Activated CD8-positive, alpha-beta memory T cell treated with anti-CD3 and anti-CD28 coated beads, Interleukin-2, amount 50 U/mL, for 1 hour (primary cell): ENCODE results near the gene SCTR.

Source experiments
- DNase-seq: peaks from one replicate; pipeline ENCODE4 v3.0.0-alpha.2; 2020; ENCODE audit errors: extremely low read depth

Gene SCTR

DNA sequence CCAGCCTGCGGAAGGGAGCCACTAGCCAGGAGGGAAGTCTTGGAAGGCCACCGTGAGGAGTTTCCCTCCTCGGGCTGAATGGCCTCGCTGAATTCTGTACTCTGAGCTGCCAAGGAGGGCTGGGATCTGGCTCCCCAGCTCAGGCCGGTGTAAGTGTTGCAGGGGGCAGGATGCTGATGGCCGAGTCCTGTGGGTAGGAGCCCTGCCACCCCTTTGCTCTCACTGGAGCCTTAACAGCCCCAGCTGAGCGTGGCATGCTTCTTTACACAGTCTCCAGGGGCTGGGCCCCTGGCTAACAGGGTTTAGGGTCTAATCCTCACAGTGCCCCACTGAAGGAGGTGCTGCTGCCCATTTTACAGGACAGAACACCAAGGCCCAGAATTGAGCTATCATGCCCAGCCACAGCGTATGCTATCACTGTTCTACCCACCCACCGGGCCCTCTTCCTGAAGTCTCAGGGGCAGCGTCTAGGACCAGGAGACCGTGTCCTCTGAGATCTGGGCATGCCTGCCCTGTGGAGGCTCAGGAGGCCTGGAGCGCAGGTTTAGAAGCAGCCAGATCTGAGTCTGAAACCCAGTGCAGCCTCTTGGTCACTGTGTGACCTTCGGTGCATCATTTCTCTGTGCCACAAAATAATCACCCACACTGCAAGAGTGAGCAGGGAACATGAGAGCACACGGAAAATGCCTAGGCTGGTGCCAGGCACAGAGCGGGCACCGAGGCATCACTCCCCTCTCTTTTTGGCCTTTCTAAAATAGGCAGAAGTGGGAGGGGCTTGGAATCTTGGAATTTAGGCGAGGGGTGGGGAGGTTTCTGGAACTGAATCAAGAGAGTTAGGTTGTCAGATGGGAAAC, 49.7 kb downstream of the SCTR start:
- no peak for DNase-seq

DNA sequence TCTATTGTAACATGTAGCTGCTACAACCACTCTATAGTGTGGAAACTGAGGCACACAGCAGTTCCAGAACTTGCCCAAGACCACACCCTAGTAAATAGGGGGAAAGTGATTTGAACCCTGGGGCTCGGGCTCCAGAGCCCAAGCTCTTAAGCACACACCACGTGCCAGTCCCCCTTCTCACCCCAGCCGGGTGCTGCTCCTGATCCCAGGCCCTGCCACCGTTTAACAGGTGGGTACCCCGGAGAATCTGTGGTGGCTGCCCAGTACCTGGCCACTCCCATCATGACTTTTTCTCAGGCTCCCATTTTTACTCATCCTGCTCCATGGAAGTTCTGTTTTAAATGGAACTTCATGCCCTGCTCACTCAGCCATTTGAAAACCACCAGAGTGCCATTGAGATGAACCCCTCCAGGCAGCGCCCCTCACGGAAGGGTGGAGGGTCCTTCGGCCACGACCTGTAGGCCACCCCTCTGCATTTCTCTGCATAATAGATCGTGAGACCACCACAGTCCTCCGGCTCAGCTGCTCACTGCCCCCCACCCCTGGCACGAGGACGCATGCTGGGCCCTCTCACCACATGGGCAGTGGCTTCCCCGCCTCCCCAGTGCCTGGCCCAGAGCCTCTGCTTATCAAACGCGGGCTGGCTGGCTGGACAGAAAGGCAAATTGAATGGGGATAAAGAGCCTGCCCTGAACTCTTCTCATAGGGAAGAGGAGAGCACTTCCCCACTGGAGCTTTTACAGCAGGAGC, 50.5 kb downstream of the SCTR start:
- DNase-seq, result no peak

- no peak for DNase-seq
Observed at GRCh38 chr2:119472749-119473148, 51.5 kb downstream of the SCTR start.

- no peak for DNase-seq
Observed at GRCh38 chr2:119469661-119470297, 54.5 kb downstream of the SCTR start.

DNA sequence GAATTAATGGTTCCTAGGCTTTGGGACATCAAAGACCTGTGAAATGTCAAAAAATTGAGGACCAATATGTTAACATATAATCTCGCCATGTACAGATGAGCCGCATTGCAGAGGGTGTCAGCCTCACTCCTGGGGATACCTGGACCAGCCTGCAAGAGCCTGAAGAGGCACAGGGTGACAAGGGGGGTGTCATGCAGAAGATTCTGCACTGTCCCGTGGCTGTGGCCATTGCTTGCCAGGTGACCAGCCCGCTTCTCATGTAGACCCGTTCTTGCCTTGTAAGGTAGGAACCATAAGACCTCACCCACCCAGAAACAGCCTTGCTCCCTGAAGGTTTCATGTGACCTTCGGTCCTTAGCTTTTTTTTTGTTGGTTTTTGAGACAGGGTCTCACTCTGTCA, 55.2 kb downstream of the SCTR start:
- DNase-seq, result no peak

DNA sequence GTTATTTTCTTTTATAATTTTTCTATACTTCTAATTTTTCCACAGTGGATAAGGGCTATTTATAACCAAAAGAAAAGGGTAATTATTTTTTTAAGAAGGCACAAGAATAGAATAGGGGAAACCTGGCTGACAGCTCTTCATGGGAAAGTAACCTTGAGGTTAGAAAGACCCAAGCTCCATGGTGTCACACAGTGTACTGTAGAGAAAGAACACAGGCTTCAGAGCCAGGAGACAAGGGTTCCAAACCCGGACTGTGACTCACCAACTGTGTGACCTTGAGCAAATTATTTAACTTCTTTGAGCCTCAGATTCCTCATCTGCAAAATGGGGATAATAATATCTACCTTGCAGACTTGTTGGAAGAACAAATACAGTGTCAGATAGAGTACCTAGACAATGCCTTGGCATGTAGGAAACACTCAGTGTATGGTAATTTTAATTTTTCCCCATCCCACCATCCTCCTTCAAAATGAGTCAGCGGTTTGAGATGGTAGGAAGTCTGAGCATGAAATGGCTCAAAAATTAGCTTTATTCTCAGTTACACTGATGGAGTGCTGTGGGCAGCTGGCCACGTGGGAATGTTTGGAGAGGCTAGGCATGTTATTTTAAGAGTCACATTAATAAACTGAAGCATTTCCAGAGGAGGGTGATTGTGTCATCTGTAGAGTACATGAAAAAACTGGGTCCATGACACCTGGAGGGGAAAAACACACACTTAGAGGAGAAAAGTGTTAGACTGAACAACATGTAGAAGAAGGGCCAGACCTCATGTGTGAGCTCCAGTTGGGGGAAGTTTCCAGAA, 55.9 kb downstream of the SCTR start:
- no peak for DNase-seq

- no peak for DNase-seq
Observed at GRCh38 chr2:119466373-119466772, 57.9 kb downstream of the SCTR start.

- DNase-seq, result no peak
Observed at GRCh38 chr2:119465687-119466086, 58.6 kb downstream of the SCTR start.

DNA sequence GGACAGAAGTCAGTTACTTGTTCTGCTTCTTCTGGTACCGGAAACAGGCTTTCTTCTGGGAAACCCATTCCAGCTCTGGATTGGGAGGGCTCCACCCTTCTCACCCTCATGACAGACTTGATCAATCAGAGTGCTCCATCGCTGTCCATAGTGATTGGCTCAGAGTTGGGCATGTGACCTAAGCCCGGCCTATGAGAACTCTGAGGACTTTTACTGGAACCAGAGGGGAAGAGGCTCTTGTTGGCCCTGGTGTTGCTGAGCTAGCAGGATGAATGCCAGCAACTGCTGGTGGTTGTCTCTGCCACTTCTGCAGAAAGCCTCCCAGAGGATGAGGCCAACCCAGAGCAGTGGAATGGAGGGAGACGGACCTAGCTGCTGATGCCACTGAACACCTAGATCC, 59.3 kb downstream of the SCTR start:
- no peak for DNase-seq

GRCh38 chr2:119463990-119464389, 60.3 kb downstream of the SCTR start:
- DNase-seq, result no peak

- DNase-seq, result no peak
Observed at GRCh38 chr2:119463136-119463535, 61.1 kb downstream of the SCTR start.

GRCh38 chr2:119462574-119462973, 61.7 kb downstream of the SCTR start:
- no peak for DNase-seq

GRCh38 chr2:119461811-119462210, 62.5 kb downstream of the SCTR start:
- no peak for DNase-seq

DNA sequence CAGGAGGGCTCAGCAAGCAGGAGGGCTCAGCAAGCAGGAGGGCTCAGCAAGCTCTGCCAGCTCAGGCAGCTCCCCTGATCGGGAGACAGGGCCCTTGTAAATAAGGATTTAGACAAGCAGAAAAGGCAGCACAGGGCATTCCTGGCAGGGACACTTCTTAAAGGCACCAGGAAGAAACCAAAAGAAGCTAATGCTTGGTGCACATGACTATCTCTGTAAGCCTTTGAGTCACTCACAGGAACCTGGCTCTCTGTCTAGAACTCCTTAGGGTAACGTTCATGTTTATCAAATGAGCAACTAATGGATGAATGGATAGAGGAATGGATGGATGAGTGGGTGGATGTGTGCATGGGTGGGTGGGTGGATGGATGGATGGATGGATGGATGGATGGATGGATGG, 64.2 kb downstream of the SCTR start:
- DNase-seq, result no peak

DNA sequence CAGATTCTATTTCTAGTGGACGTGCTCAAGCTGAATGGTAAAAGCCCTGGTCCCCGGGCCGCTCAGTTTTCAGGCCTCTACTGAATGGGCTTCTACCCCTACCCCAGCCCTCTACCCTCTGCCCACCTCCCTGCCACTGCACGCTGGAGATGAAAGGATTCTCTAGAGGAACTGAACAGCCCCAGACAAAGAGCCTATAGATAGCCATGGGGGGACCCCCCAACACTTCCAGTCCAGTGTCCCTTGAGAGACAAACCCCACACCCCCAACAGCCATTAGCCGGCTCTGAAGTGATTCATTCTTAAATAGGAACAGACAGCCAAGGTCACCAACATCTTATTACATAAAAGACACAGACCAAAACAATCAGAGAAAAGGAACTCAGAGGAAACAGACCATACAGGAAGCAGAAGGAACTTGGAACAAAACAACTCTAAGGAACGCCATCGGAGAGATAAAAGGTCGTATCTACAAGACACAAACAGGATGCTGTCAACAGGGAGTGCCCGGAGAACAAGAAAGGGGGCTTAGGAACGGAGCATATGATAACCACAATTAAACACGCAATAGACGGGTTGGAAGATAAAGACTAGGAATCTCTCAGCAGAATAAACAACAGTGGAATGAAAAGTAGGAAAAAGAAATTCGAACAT, 69.1 kb downstream of the SCTR start:
- no peak for DNase-seq

DNA sequence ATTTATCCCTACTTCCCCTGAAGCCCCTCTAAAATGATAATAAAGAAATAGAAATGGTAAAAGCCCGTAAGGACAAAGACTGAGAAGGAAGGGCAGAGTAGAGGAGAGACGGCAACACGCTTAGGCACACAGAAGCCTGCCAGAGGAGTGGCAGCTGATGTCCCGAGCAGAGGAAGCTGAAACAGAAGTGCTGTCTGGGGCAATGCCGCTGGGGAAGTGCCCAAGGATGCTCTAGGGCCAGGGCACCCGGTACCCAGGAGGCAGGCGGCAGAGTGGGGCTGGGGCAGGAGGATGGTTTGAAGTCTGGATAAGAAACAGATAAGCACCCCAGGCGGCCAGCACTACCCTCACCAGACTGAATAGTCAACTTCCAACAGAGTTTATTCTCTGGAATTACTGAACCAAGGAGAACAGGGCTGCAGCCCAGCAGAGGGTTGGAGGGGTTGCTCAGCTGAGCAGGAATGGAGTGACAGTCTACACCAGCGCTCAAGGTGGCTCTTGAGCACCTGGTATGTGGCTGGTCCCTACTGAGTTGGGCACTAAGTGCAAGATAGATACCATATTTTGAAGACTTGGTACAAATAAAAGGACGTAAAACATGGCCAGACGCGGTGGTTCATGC, 70.2 kb downstream of the SCTR start:
- DNase-seq, result no peak

- no peak for DNase-seq
Observed at GRCh38 chr2:119451336-119452050, 72.8 kb downstream of the SCTR start.

- no peak for DNase-seq
Observed at GRCh38 chr2:119449521-119449920, 74.8 kb downstream of the SCTR start.

GRCh38 chr2:119448427-119449141, 75.7 kb downstream of the SCTR start:
- no peak for DNase-seq

DNA sequence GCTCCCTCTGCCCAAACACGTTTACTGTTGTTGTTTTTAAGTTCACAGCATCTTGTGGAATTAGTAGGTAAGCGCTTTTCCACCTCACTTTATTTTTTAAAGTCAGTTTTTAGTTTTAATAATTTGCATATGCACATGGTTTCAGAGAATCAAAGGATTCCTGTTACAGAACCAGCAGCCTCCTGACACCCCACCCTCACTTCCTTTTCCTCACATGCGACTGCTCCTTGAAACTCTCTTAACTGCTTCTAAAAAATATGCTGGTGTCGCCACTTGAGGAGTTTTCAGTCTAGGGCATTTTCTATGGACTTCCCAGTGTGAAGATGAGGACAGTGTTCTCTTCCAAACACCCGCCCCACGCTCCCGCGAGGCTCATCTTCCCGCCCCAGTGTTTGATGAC, 78.2 kb downstream of the SCTR start:
- DNase-seq, result no peak
